DMS153 treated with DMSO at 0.1 percent for 48 hours (cell line): ENCODE results near the gene IL2RA.
"Not testable (repeated sequence)": the region's sequence is repeated elsewhere in the genome, so short reads cannot be mapped to it uniquely, and the experiment has no call there.

Experiments
- DNase-seq: peaks from one replicate; lab custom pipeline; 2025; ENCODE audit not compliant: unreplicated experiment; lab: John Stamatoyannopoulos, UW

The IL2RA gene

GRCh38 chr10:6017781-6018354 is 44.3 kb downstream of the IL2RA start:
- DNase-seq: no peak

GRCh38 chr10:6014241-6014761 is 47.9 kb downstream of the IL2RA start:
- DNase-seq: no peak

DNA sequence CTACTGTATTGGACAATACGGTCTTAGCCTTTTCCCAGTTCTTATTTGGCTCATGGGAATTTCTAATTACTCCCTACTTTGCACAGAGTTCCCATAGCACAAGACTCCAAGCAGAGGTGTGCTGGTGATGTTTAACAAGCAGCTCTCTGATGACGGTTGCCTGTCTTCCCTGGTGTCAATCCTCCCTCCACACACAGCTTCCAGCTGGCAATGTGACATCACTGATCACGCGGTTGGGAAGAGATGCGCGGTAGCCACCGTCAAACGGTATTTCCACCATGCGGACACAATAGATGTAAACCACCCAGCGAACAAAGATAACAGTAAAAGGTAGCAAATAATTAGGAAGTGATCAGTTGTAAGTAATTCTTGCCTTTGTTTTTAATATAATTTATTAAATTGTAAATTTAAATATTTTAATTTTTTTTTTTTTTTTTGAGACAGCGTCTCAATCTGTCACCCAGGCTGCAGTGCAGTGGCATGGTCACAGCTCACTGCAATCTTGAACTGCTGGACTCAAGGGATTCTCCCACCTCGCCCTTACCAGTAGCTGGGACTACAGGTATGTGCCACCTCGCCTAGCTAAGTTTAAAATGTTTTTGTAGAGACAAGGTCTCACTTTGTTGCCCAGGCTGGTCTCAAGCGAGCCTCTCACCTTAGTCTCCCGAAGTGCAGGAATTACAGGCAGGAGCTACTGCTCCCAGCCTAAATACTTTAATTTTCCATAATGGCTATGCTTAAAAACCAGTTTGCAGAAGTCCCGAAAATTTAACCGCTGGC is 48.6 kb downstream of the IL2RA start:
- no peak for DNase-seq

- DNase-seq: no peak
Measured at GRCh38 chr10:6012121-6012905, 49.9 kb downstream of the IL2RA start.

GRCh38 chr10:6011558-6011957 is 50.6 kb downstream of the IL2RA start:
- DNase-seq: no peak

DNA sequence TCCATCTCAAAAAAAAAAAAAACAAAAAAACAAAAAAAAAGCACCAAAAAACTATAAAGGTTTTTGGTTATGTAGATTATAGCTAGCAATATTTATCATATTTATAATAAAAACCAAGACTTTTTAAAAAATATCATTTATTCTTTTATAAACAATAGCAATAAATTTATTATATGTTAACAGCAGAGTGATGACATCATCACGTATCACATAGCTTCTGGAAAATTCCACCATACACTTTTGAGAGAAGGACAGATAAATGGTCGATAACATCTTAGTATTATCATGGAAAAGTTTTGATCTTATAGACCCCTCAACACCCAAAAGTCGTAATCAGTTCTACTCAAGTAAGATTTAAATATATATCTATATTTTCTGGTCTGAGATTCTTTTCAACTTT is 51.6 kb downstream of the IL2RA start:
- DNase-seq: no peak

GRCh38 chr10:6009961-6010360 is 52.2 kb downstream of the IL2RA start:
- DNase-seq: no peak

- no peak for DNase-seq
Measured at GRCh38 chr10:6009150-6009549, 53.0 kb downstream of the IL2RA start.

DNA sequence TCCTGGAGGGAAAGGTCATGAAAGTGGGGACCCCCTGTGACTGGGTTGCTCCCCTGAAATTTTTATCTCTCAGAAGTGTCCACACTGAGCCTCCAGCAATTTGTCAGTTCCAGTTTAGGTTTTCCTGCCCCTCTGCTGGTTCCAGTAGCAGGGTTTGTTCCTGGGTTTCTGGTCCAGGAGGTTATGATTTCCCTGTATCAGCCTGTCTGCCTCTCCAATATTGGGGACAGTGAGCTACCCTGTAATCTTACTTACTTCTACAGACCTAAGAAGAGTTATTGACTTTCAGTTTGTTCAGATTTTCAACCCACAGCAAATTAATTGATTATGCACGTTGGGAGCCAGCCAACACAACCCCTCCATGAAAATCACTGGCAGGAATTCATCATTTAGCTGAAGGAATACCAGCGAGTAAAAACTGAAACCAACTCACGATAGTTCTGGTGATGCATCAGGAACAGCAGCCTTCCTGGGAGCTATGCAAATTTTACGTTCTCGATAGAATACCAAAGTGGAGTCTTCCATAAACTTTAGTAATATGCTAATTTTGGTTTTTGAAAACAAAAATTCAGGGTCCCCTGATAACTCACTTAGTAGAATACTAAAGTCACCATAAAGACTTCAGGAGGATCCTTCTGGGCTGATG is 53.5 kb downstream of the IL2RA start:
- DNase-seq: no peak

- DNase-seq: no peak
Measured at GRCh38 chr10:6006991-6007390, 55.2 kb downstream of the IL2RA start.

DNA sequence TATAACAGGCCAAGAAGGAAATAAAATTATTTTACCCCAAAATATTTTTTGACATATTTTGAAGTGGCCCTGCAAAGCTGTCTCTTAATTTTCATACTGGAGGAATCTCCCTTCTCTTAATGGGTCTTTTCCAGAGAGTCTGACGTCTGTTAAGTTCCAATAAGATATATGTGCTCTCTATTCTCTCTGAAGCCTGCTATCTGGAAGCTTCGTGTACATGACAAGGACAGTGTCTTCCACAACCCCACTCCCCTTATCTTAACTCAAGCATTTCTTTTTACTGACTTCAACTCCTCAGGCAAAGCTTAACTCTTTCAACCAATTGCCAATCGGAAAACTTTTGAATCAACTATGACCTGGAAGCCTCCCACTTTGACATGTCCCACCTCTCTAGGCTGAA is 55.6 kb downstream of the IL2RA start:
- DNase-seq: no peak

DNA sequence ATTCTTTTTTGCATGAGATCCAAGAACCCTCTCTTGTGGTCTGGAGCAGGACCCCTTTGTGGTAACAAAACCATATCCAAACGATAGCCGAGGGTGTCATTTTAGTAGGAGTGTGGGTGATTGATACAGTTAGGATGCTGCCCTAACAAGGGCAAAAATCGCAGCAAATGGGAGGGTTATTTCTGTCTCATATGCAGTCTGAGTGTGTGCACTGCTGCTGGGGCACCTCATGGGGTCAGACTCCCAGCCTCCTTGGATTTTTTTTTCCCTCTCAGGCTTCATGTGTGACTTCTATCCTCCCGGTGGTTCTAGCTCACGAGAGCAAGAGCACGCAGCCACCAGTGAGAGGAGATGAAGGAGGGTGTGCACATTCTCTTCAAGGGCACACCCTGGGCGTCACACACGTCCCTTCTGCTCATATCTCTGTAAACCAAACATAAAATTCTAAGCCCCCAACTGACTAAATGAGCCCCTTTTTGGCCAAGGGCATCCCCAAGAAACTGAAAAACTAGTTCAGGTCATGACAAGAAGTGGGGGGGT is 56.2 kb downstream of the IL2RA start:
- no peak for DNase-seq

DNA sequence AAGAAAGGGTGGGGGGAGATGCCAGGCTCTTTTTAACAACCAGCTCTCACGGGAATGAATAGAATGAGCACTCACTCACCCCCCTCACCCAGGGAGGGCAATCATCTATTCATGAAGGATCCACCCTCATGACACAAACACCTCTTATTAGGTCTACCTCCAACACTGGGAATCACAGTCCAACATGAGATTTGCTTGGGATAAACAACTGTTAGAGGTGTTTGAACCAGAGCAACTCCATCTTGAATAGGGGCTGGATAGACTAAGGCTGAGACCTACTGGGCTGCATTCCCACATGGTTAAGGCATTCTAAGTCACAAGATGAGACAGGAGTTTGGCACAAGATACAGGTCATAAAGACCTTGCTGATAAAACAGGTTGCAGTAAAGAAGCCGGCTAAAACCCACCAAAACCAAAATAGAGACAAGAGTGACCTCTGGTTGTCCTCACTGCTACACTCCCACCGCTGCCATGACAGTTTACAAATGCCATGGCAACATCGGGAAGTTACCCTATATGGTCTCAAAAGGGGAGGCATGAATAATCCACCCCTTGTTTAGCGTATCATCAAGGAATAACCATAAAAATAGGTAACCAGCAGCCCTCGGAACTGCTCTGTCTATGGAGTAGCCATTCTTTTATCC is 56.9 kb downstream of the IL2RA start:
- DNase-seq: not testable (repeated sequence)

DNA sequence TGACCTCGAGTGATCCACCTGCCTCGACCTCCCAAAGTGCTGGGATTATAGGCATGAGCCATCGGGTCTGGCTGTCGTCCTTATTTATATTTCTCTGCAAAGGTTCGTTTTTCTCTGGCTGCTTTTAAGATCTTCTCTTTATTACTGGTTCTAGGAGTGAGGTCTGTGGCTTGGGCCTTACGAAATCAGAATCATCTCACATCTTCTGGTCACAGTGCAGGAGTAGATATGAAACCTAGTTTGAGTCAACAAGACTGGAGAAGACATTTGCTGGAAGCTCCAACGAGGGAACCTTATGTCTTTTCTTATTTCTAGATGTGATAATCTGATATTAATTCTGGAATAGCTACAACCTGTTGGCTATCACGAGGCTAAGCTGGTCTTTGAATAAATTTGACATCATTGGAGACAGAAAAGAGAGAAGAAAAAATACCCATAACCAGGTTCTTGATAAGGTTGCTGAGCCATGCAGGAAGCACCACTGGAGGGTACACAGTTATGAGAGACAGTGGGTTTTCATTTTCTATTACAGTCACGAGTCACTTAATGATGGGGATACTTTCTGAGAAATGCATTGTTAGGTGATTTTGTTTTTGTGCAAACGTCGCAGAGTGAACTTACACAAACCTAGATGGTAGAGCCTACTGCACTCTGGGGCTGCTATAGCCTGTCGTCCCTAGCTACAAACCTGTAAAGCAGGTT is 59.2 kb downstream of the IL2RA start:
- DNase-seq: no peak

DNA sequence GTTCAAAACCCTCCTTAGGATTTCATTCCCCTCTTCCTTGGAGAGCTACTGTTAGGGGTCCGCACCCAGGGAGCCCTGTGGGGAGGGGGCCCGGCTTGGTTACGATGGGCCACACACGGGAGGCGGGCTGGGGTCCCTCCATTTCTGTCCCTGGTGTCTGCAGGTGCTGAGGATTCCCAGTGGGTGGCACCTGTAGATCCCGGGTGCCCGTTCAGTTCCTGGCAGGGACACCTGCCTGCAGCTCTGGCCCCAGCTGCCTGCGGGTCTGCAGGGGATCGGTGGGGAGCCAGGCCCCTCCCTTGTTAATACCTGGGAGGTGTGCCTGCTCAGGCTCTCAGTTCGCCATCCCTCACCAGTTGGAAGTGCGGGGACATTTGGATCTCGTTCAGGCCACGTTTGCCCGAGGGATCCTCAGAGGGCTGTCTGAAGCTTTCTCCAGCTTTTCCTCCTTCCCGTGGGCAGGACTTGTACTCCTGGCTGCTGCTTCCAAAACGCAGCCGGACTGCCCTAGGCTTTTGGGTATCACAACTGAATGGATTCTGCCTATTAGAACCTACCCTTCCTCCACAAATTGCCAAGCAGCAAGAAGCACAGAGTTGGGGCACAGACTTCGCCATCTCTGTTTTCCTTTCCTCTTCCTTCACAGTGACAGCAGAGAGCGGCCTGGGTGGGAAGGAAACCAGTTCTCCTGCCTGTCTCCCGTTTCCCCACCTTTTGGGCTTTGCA is 62.6 kb downstream of the IL2RA start:
- DNase-seq: no peak

- DNase-seq: no peak
Measured at GRCh38 chr10:5996696-5997095, 65.5 kb downstream of the IL2RA start.

DNA sequence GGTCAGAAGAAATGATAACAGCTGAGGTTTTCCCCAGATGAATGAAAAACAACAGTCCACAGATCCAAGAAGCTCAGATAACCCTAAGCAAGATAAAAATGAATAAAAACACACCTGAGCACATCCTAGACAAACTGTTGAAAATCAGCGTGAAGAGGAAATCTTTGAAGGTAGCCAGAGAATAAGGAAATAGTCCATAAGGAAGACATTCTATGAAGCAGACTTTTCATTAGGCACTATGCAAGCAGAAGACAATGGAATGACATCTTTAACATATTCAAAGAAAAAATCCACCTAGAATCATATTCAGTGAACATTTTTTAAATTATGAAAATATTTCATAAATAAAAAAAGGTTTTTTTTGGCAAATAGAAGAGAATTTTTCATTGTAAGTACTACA is 69.8 kb downstream of the IL2RA start:
- no peak for DNase-seq

- no peak for DNase-seq
Measured at GRCh38 chr10:5991708-5992107, 70.5 kb downstream of the IL2RA start.

DNA sequence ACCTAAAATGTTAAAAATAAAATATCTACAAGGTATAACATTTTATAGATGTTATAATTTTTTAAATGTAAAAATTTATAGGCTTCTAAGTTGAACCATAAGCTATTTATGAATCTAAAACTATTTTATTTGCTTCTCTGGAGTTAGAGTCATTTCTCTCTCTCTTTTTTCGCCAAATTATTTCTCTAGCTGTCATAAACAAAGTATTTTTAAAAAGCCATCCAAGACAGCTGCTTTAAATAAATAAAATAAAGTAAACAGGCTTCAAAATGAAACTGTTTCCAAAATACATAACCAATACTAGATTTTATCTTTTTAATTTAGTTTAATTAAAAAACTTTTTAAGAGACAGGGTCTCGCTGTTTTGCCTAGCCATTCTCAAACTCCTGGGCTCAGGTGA is 72.4 kb downstream of the IL2RA start:
- no peak for DNase-seq
